GM06990 (cell line): ENCODE measurements around the gene ARHGAP27.

Source experiments
- DNase-seq: peaks from one replicate; pipeline ENCODE4 v3.0.0-alpha.2; 2011; ENCODE audit not compliant: insufficient read length; ENCODE audit errors: extremely low read depth
- H3K27me3 ChIP-seq: replicated peaks from 2 replicates; pipeline ENCODE4 v1.6.0; 2011; ENCODE audit warnings: low read length; ENCODE audit not compliant: control insufficient read depth, insufficient read depth
- H3K36me3 ChIP-seq: 2 replicates; pipeline ENCODE4 v1.5.1; 2011; ENCODE audit warnings: low read length; ENCODE audit not compliant: control insufficient read depth, insufficient read depth
- H3K4me3 ChIP-seq: replicated peaks from 2 replicates; pipeline ENCODE4 v1.5.1; 2011; ENCODE audit warnings: low read depth, mild to moderate bottlenecking, control low read depth, low read length
- TF ChIP-seq, protein P1 (sequence below): IDR thresholded peaks from 2 replicates; pipeline ENCODE4 v1.5.1; 2011; ENCODE audit warnings: low read length, control low read depth, mild to moderate bottlenecking, inconsistent platforms; ENCODE audit not compliant: insufficient read depth, poor library complexity, severe bottlenecking

Gene ARHGAP27

GRCh38 chr17:45364531-45365390 is 67.9 kb downstream of the ARHGAP27 start:
- Histone ChIP-seq H3K4me3 (no peak overlapping the region), H3K27me3 (no peaks in the 10 kb centered on the region), H3K36me3 (no peaks in the 10 kb centered on the region)
- TF ChIP-seq, protein P1, sequence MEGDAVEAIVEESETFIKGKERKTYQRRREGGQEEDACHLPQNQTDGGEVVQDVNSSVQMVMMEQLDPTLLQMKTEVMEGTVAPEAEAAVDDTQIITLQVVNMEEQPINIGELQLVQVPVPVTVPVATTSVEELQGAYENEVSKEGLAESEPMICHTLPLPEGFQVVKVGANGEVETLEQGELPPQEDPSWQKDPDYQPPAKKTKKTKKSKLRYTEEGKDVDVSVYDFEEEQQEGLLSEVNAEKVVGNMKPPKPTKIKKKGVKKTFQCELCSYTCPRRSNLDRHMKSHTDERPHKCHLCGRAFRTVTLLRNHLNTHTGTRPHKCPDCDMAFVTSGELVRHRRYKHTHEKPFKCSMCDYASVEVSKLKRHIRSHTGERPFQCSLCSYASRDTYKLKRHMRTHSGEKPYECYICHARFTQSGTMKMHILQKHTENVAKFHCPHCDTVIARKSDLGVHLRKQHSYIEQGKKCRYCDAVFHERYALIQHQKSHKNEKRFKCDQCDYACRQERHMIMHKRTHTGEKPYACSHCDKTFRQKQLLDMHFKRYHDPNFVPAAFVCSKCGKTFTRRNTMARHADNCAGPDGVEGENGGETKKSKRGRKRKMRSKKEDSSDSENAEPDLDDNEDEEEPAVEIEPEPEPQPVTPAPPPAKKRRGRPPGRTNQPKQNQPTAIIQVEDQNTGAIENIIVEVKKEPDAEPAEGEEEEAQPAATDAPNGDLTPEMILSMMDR, result no peak
- DNase-seq, result no peak

- Histone ChIP-seq H3K4me3 (no peak overlapping the region), H3K27me3 (no peaks in the 10 kb centered on the region), H3K36me3 (no peaks in the 10 kb centered on the region)
- DNase-seq, result no peak
- TF ChIP-seq, protein P1, result no peak
These were observed 69.2 kb downstream of the ARHGAP27 start for GRCh38 chr17:45363498-45363897.

- no peaks in the 10 kb centered on the region for H3K36me3 ChIP-seq
- TF ChIP-seq, protein P1, result no peak
- H3K27me3 ChIP-seq, result no peaks in the 10 kb centered on the region
- no peak overlapping the region for H3K4me3 ChIP-seq
- DNase-seq, result no peak
These were observed 70.7 kb downstream of the ARHGAP27 start for GRCh38 chr17:45361976-45362375.

DNA sequence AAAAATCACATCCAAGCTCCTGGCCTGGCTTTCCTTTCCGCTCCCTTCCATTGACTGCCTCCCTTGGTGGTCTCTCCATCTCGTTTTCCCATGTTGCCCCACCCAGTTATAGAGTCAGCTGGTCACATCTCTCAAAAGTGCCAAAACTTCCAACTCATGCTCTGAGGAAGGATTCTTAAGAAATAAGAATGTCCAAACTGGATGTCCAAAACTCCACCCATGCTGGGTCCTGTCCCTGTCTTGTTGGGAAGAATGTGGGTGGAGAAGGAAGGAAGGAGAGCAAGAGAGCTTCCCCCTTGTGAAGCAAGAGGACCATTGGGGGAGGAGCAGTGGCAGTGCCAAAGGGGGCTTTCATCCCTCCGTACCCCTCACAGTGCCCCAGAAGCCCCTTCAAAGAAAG is 71.2 kb downstream of the ARHGAP27 start:
- H3K36me3 ChIP-seq, result no peaks in the 10 kb centered on the region
- no peaks in the 10 kb centered on the region for H3K27me3 ChIP-seq
- TF ChIP-seq, protein P1, result no peak
- H3K4me3 ChIP-seq, result no peak overlapping the region
- no peak for DNase-seq

GRCh38 chr17:45357364-45357997 is 75.2 kb downstream of the ARHGAP27 start:
- TF ChIP-seq, protein P1, result no peak
- peak overlapping the region; percentile 27; the same call in 1 of the 2 replicates for H3K4me3 ChIP-seq
- no peaks in the 10 kb centered on the region for H3K36me3 ChIP-seq
- H3K27me3 ChIP-seq, result no peaks in the 10 kb centered on the region
- peak; percentile 66 for DNase-seq
